Suppressor macrophage treated with lipopolysaccharide for 1 hour (primary cell): ENCODE measurements around the gene BCOR.

Experiments used
- DNase-seq, 3 donors: peaks; one replicate each; pipeline ENCODE4 v3.0.0-alpha.2; 2020 to 2022

Gene BCOR

GRCh38 chrX:40062525-40063155 is 35.1 kb downstream of the BCOR start:
- DNase-seq = no peak

DNA sequence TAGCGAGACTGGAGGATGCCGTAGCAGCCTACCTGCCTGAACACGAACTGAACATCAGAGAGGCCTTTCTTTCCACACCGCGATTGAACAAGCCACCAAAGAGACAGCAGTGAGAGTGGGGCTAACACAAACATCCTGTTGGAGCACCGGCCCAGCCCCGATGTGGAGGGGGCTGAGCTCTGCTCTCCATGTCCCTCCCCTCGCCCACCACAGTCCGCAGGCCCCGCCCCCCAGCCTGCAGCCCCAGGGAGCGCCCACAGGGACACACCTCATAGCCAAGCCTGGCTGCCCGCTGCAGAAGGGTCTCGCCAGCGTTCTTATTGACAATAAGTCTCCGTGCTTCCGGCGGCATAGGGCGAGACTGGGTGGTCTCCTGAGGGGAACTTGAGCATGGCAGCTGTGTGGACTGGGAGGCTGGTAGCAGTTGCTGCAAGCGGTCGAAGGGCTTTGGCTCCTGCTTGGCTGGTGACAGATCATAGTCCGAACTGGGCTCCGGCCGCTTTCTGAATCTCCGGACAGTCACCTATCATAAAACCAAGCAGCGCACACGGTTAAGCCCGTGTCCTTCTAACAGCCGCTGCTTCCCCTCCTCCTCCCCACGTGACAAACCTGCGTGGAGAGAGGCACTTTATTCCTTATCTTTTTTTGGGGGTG is 35.8 kb downstream of the BCOR start:
- DNase-seq = no peak

GRCh38 chrX:40061005-40061404 is 36.8 kb downstream of the BCOR start:
- DNase-seq = no peak

GRCh38 chrX:40060356-40060845 is 37.4 kb downstream of the BCOR start:
- no peak for DNase-seq

GRCh38 chrX:40058719-40059118 is 39.0 kb downstream of the BCOR start:
- DNase-seq = no peak

GRCh38 chrX:40057405-40057804 is 40.4 kb downstream of the BCOR start:
- DNase-seq = no peak

DNA sequence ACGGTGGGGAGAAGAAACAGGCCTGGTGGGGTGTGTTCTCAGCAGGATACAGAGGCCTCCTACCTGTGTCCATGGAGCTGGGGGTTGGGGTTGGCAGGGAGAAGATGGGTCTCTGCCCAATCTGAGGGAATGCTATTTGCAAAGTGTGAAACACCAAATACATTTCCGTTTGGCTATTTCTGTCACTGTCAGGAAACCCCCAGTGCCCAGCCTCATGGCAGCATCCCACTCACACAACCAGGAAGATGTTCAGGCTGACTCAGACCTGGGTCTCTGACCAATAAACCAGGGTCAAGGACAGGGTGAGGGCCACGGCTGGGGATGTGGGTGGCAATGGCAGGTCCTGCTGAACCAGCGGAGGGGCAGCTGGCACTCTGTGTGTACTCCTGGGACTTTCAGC is 41.3 kb downstream of the BCOR start:
- DNase-seq = peak; percentile 52 to 72 (median 67)

DNA sequence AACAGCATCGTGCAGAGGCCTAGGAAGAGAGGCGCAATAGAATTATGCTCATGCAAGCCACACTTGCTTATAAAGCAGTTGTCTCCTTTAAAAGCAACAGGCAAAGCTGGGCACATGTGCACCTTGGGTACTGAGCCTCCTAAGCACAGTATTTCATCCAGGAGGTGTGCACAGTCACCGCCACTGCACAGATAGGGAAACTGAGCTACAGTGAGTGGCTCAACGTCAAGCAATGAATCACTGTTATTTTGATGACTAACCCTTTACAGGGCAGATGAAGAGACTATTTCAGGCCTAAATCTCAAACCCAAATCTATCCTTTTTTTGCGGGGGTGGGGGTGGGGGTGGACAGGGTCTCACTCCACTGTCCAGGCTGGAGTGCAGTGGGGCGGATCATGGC is 42.3 kb downstream of the BCOR start:
- DNase-seq = no peak

DNA sequence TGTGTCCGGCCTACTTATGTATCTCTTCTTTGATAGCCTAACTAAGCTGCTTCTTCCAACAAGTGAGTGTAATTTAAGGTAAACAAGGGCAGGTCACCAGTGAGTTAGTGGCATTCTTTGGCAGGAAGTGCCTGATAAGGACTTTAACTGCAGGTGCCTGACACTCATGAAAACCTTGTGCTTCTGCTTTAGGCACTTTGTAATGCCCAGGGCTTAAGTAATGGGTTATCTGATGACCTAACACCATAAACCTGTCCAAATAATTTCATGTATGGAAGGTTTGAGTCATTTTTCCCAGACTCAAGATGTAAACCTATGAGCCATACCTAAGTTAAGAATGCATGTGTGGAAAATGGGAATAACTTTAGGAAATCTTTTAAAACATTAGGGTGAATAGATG is 43.0 kb downstream of the BCOR start:
- DNase-seq = no peak

DNA sequence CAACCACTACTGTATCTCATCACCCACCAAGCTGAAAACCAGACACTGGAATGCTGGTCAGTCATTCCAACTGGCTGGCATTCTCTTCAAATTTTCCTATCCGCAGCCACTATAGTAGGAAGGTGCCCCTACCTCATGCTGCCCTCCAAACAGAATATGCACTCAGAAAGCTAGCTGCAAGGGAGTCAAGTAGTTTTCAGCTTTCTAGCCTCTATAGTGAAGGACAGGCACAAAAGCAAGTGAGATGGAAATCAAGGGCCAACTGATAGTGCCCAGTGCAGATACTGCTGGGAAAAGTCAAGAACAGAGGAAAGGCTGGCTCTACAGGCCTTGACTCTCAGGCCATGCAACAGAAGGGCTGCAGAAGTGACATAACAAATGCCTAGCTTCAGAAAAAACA is 47.2 kb downstream of the BCOR start:
- no peak for DNase-seq

- no peak for DNase-seq
These were observed 48.6 kb downstream of the BCOR start for GRCh38 chrX:40049084-40049641.

DNA sequence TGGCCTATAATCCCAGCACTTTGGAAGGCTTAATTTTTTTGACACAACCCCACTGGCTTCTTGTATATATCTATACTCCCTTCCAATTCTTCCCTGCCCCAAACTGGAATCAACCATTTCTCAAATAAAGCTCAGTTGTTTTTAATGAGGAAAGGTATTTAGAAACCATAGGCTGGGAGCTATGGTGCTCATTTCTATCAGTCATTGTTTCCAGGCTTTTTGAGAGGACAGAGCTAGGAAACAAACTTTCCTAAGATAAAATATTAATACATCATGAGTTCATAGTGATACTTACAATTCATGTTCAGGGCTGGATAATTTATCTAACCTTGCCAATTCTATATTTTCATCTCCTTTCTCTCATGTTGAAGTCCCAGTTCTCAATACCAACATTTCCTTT is 50.3 kb downstream of the BCOR start:
- no peak for DNase-seq

GRCh38 chrX:40043895-40044294 is 53.9 kb downstream of the BCOR start:
- DNase-seq = no peak

- no peak for DNase-seq
These were observed 55.8 kb downstream of the BCOR start for GRCh38 chrX:40041915-40042314.

DNA sequence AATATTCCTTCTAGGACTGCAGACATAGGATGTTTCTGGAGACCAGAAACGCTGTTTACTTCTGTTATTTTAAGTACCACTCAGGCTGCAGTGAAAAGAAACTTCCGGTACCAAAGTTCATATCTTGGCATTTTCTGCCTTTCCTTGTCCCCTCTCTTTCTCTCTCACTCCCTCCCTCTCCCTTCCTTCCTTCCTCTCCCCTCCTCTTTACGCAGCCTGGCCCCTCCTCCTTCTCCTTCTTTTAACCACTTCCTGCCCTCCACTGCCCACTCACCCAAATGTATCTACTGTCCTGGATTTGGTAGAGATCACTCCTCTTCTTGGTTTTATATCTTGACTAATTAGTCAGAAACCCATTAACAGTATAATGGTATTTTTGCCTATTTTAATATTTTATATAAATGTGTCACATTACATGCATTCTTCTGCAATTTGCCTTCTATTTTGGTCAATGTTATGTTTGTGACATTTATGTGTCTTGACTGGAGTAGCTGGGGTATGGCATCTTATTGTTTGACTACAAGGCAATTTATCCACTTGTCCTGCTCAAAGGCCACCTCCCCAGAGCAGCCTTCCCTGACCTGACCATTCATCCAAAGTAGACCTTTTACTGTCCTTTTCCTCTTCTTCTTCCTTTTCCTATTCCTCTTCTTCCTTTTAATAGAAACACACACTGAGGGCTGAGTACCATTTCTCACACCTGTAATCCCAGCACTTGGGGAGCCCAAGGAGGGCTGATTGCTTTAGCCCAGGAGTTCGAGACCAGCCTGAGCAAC is 56.9 kb downstream of the BCOR start:
- DNase-seq = no peak

DNA sequence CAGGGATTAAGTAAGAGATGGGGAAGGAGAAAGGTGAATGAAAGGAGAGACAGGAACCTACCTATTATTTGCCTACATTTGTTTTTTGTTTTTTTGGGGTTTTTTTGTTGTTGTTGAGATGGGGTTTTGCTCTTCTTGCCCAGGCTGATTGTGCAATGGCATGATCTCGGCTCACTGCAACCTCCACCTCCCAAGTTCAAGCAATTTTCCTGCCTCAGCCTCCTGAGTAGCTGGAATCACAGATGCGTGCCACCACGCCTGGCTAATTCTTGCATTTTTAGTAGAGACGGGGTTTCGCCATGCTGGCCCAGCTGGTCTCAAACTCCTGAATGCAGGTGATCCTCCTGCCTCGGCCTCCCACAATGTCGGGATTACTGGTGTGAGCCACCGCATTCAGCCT is 57.9 kb downstream of the BCOR start:
- DNase-seq = no peak

DNA sequence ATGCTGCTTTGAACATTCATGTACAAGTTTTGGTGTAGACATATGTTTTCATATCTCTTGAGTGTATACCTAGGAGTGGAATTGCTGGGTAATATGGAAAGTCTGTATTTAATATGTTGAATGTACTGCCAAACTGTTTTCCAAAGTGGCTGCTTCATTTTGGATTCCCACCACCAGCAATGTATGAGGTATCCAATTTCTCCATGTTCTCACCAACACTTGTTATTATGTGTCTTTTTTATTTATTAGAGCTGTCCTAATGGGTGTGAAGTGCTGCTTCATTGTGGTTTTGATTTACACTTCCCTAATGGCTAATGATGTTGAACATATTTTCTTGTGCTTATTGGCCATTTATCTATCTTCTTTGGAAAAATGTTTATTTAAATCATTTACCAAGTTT is 60.4 kb downstream of the BCOR start:
- DNase-seq = no peak

DNA sequence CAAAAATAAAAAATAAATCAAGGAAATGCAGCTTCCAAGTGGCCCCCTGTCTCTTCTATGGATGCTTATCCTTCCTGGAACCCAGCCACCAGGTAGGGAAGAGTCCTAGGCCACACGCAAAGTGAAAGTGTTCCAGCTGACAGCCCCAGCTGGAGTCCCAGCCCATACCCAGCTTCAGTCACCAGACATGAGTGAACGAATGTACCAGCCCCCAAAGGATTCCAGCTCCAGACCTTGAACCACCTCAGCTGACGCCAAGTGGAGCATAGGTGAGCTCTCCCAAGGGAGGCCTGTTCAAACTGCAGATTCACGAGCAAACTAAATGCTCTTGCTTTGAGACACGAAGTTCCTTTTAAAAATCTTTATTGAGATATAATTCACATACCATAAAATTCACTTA is 62.0 kb downstream of the BCOR start:
- DNase-seq = no peak

- no peak for DNase-seq
These were observed 65.8 kb downstream of the BCOR start for GRCh38 chrX:40031911-40032310.

GRCh38 chrX:40030205-40030604 is 67.6 kb downstream of the BCOR start:
- no peak for DNase-seq

DNA sequence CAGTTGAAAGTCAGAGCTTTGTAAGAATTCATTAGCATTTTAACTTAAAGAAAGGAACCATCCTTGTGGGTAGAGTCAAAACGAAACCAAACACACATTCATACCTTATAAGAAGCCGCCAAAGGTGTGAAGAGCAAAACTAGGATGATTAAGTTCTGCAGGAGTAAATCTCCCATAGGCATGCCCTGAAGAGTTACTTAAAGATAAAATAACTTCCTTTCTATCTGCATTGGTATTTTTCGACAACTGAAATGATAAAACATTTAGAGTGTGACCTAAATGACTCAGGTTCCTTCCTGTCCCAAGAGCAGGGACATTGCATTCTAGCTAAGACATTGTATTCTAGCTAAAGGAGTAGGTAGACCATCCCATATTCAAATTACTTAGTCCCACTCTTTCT is 75.3 kb downstream of the BCOR start:
- DNase-seq = peak in 2 of 3 donors; percentile 31 to 36

GRCh38 chrX:40021647-40022046 is 76.1 kb downstream of the BCOR start:
- DNase-seq = peak in 1 of 3 donors; percentile 17

DNA sequence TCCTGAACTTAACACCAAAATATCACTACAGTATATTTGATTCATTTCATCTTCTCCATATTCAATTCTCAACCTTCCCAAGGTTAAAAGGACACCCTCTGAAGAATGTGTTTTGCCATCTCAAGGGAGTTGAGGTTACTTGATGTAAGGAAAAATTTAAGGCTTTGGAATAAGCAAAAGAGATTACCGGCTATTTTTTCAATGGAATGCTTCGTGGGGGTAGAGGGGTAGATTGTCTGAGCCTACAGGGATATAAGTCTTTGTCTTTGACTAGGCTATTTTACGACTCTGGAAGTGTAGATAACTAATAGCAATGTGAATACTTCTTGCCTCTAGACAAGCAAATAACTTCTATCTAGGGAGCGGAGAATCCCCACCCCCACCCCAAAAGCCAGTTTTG is 78.2 kb downstream of the BCOR start:
- no peak for DNase-seq

- DNase-seq = no peak
These were observed 79.7 kb downstream of the BCOR start for GRCh38 chrX:40018041-40018440.
